PC-3 (cell line): Measurements from ENCODE around the gene XCL2. TPM values are rescaled to one million over a fixed set of nuclear protein-coding genes. Genes with fewer than 3 reads are reported as not detected.

Experiments used
- ATAC-seq: fragments of 200-7000 bp; cut with Tn5 transposase; 2 replicates; pipeline ENCODE4 v1.9.1; 2020; ENCODE audit warnings: mild to moderate bottlenecking, moderate library complexity
- BruUV-seq: library from RNA; stranded (reverse); fragments of 400-500 nt; replicated peaks from 2 replicates; lab custom pipeline; 2021; lab: Mats Ljungman, UMichigan
- CTCF ChIA-PET: fragments of 300-600 bp; sonication (Branson Sonifier 250); formaldehyde crosslinking; loops from one replicate; lab custom pipeline; 2022; ENCODE audit warnings: antibody characterized with exemption; lab: Charles Lee
- POLR2A ChIA-PET: fragments of 300-600 bp; sonication (Branson Sonifier 250); formaldehyde crosslinking; loops from one replicate; lab custom pipeline; 2022; ENCODE audit warnings: antibody characterized with exemption; ENCODE audit not compliant: unreplicated experiment; lab: Charles Lee
- DNase-seq: peaks from one replicate; pipeline ENCODE4 v3.0.0-alpha.2; 2015
- H2AFZ ChIP-seq: fragments of 300-600 bp; sonication (generic); 2 replicates; pipeline ENCODE4 v1.6.0; 2016; ENCODE audit warnings: antibody characterized with exemption, low read length
- H3F3A ChIP-seq: fragments of 300-600 bp; sonication (generic); one replicate; pipeline ENCODE4 v1.6.0; 2017; ENCODE audit warnings: antibody characterized with exemption, low read length, control low read depth, mild to moderate bottlenecking; ENCODE audit not compliant: unreplicated experiment
- H3K27ac ChIP-seq: fragments of 300-600 bp; sonication (generic); 2 replicates; pipeline ENCODE4 v1.5.1; 2016; ENCODE audit warnings: mild to moderate bottlenecking, low read length
- H3K27me3 ChIP-seq: fragments of 300-600 bp; sonication (generic); 2 replicates; pipeline ENCODE4 v1.6.1; 2016; ENCODE audit warnings: low read length, mixed read lengths
- H3K36me3 ChIP-seq: fragments of 300-600 bp; sonication (generic); 2 replicates; pipeline ENCODE4 v1.6.1; 2016; ENCODE audit warnings: low read depth, mixed run types, low read length, mixed read lengths
- H3K4me1 ChIP-seq: fragments of 300-600 bp; sonication (generic); 2 replicates; pipeline ENCODE4 v1.5.1; 2016; ENCODE audit warnings: low read length; ENCODE audit not compliant: insufficient read depth
- H3K4me2 ChIP-seq: fragments of 300-600 bp; sonication (generic); 2 replicates; pipeline ENCODE4 v1.6.0; 2016; ENCODE audit warnings: low read length
- H3K4me3 ChIP-seq: fragments of 300-600 bp; sonication (generic); 2 replicates; pipeline ENCODE4 v1.5.1; 2016; ENCODE audit warnings: mild to moderate bottlenecking, low read length, mixed read lengths
- H3K79me2 ChIP-seq: fragments of 300-600 bp; sonication (generic); 2 replicates; pipeline ENCODE4 v1.6.1; 2017; ENCODE audit warnings: low read length, mixed read lengths
- H3K9ac ChIP-seq: fragments of 300-600 bp; sonication (generic); 2 replicates; pipeline ENCODE4 v1.6.0; 2016; ENCODE audit warnings: mild to moderate bottlenecking, low read length
- H3K9me2 ChIP-seq: fragments of 300-600 bp; sonication (generic); replicated peaks from 2 replicates; pipeline ENCODE4 v1.6.1; 2016; ENCODE audit warnings: mixed run types, low read length, mixed read lengths
- H3K9me3 ChIP-seq: fragments of 300-600 bp; sonication (generic); 2 replicates; pipeline ENCODE4 v1.6.1; 2016; ENCODE audit warnings: low read length, mixed read lengths
- H4K20me1 ChIP-seq: fragments of 300-600 bp; sonication (generic); 2 replicates; pipeline ENCODE4 v1.6.1; 2016; ENCODE audit warnings: low read length, mixed read lengths
- CTCF ChIP-seq: fragments of 300-600 bp; sonication (generic); conservative IDR thresholded peaks from 2 replicates; pipeline ENCODE4 v1.5.1; 2017; ENCODE audit warnings: antibody characterized with exemption, low read depth, mild to moderate bottlenecking, low read length
- EZH2 ChIP-seq: fragments of 300-600 bp; sonication (generic); IDR thresholded peaks from one replicate; pipeline ENCODE4 v1.6.1; 2017; ENCODE audit warnings: antibody characterized with exemption, mild to moderate bottlenecking, low read length; ENCODE audit not compliant: unreplicated experiment
- EZH2phosphoT487 ChIP-seq: fragments of 300-600 bp; sonication (generic); IDR thresholded peaks from 2 replicates; pipeline ENCODE4 v1.6.1; 2018; ENCODE audit warnings: mild to moderate bottlenecking, antibody characterized with exemption, low read length, borderline replicate concordance
- intact Hi-C: fragments of 100-400 bp; cut with micrococcal nuclease; formaldehyde crosslinking; loops from 2 replicates; pipeline ENCODE4 v1.9.0; 2023
- total RNA-seq: library from RNA; depleted of rRNA; stranded (reverse); fragments of >200 nt; gene quantifications from 2 replicates; pipeline ENCODE4 v1.2.3, GENCODE V29; 2014

Gene XCL2
- total RNA-seq, 1 experiment from 2014 or later: not detected

- Histone ChIP-seq H3K27me3 (0 out of 2 replicates have a peak, but pooled peaks cover 5% of the 10 kb centered on the region), H3K4me2 (no peak overlapping the region), H3K9me2 (no peaks in the 10 kb centered on the region), H3K79me2 (no peaks in the 10 kb centered on the region), H3F3A (no peaks in the 10 kb centered on the region), H4K20me1 (no peaks in the 10 kb centered on the region), H3K4me1 (no peaks in the 10 kb centered on the region), H3K36me3 (no peaks in the 10 kb centered on the region), H3K27ac (no peak overlapping the region), H2AFZ (no peak overlapping the region), H3K9me3 (0 out of 2 replicates have a peak, but pooled peaks cover 4% of the 10 kb centered on the region), H3K4me3 (no peak overlapping the region), H3K9ac (no peak overlapping the region)
- BruUV-seq: no TSS peak
- ChIA-PET POLR2A (no interaction called here), CTCF (interaction anchor here (0.8 kb wide), 1 partner anchor 82 kb away, joined by 3 read pairs; no protein-coding TSS in a partner anchor)
- DNase-seq (no peak), ATAC-seq (no peak)
- intact Hi-C loops: no loop called here
- TF ChIP-seq EZH2: no peak
- TF ChIP-seq EZH2phosphoT487: no peak
- no peak for TF ChIP-seq CTCF
Measured at GRCh38 chr1:168521401-168522000, 22.3 kb downstream of the XCL2 start.

GRCh38 chr1:168520832-168521231, 23.0 kb downstream of the XCL2 start:
- CTCF ChIA-PET: no interaction called here
- no peak overlapping the region for H3K27ac ChIP-seq

More at GRCh38 chr1:168520832-168521231, 23.0 kb downstream of the XCL2 start:
- Histone ChIP-seq H3K4me2 (no peak overlapping the region), H4K20me1 (no peaks in the 10 kb centered on the region), H3K36me3 (no peaks in the 10 kb centered on the region), H2AFZ (no peak overlapping the region), H3K27me3 (0 out of 2 replicates have a peak, but pooled peaks cover 5% of the 10 kb centered on the region), H3K4me1 (no peaks in the 10 kb centered on the region), H3K9me2 (no peaks in the 10 kb centered on the region), H3K9me3 (0 out of 2 replicates have a peak, but pooled peaks cover 4% of the 10 kb centered on the region), H3K4me3 (no peak overlapping the region), H3K79me2 (no peaks in the 10 kb centered on the region), H3K9ac (no peak overlapping the region), H3F3A (no peaks in the 10 kb centered on the region)
- POLR2A ChIA-PET: no interaction called here
- TF ChIP-seq CTCF (no peak), EZH2 (no peak), EZH2phosphoT487 (no peak)
- ATAC-seq (no peak), DNase-seq (no peak)
- BruUV-seq: no TSS peak
- intact Hi-C loops: no loop called here
